Suprapubic skin (tissue), 4 donors: ENCODE data around the gene DYNC2LI1. TPM values are rescaled to one million over a fixed set of nuclear protein-coding genes. Genes with fewer than 3 reads are reported as not detected.

ENCODE experiments used
- DNase-seq, 2 donors: peaks; one replicate each; pipeline ENCODE4 v3.0.0-alpha.2; 2019; ENCODE audit warnings: low spot score in 2 of 2
- H3K27ac ChIP-seq: fragments of 200-600 bp; sonication (generic); one replicate; pipeline ENCODE4 v1.5.1; 2019
- H3K27me3 ChIP-seq: fragments of 200-600 bp; sonication (generic); one replicate; pipeline ENCODE4 v1.5.1; 2019
- H3K36me3 ChIP-seq: fragments of 200-600 bp; sonication (generic); one replicate; pipeline ENCODE4 v1.5.1; 2019
- H3K4me1 ChIP-seq: fragments of 200-600 bp; sonication (generic); one replicate; pipeline ENCODE4 v1.5.1; 2019
- H3K4me3 ChIP-seq: fragments of 200-600 bp; sonication (generic); one replicate; pipeline ENCODE4 v1.5.1; 2019; ENCODE audit warnings: mild to moderate bottlenecking
- H3K9me3 ChIP-seq: fragments of 200-600 bp; sonication (generic); one replicate; pipeline ENCODE4 v1.5.1; 2019
- CTCF ChIP-seq, 2 donors: fragments of 200-600 bp in 1 of 2; fragments of 450-650 bp in 1 of 2; sonication (generic) in 1 of 2; IDR thresholded peaks; one replicate each; pipeline ENCODE4 v1.5.1; 2016 to 2019; ENCODE audit warnings: antibody characterized with exemption in 2 of 2, mild to moderate bottlenecking in 1 of 2, moderate library complexity in 1 of 2
- EP300 ChIP-seq: sonication (generic); formaldehyde crosslinking; IDR thresholded peaks from one replicate; pipeline ENCODE4 v1.6.1; 2017; ENCODE audit warnings: antibody characterized with exemption
- POLR2A ChIP-seq, 2 donors: fragments of 450-650 bp; IDR thresholded peaks; one replicate each; pipeline ENCODE4 v1.6.1; 2017; ENCODE audit warnings: antibody characterized with exemption in 2 of 2, mild to moderate bottlenecking in 2 of 2, moderate library complexity in 2 of 2
- POLR2AphosphoS5 ChIP-seq, 3 donors: sonication (generic); formaldehyde crosslinking; IDR thresholded peaks; one replicate each; pipeline ENCODE4 v1.6.1; 2017; ENCODE audit warnings: antibody characterized with exemption in 3 of 3
- WGBS: methylation state at CpG from one replicate; pipeline ENCODE4 v1.1.5; 2018; 5-methylcytosine and 5-hydroxymethylcytosine counted together
- total RNA-seq, 4 donors: library from RNA; depleted of rRNA; stranded (reverse); fragments of >200 nt; gene quantifications; one replicate each; pipeline ENCODE4 v1.1.0, GENCODE V29; 2016

The DYNC2LI1 gene
- total RNA-seq, 4 donors from 2014 or later: 9.8 to 48.9 (median 21.2) TPM

- DNase-seq: no peak
- no peaks in the 10 kb centered on the region for H3K9me3 ChIP-seq
- TF ChIP-seq EP300: no peak
- no peak for TF ChIP-seq CTCF (IDR thresholded peaks at IDR 0.05)
- TF ChIP-seq POLR2AphosphoS5 (IDR thresholded peaks at IDR 0.05): no peak
- no peak for TF ChIP-seq POLR2A (IDR thresholded peaks at IDR 0.05)
- peaks cover 63% of the 10 kb centered on the region for H3K27me3 ChIP-seq
- WGBS: 80% methylated on average over 2 of the region's 2 CpGs
- H3K4me1 ChIP-seq: no peaks in the 10 kb centered on the region
- no peaks in the 10 kb centered on the region for H3K36me3 ChIP-seq
- H3K4me3 ChIP-seq: no peak overlapping the region
- H3K27ac ChIP-seq: no peak overlapping the region
Measured at GRCh38 chr2:43855292-43855691, 81.5 kb downstream of the DYNC2LI1 start.

Other genes starting within 250 kb of the DYNC2LI1 start
- 10 to 100 TPM; 26.2 to 58.3 (median 29.7) TPM for gene THADA, start 178.0 kb upstream of the DYNC2LI1 start, total RNA-seq
- gene PLEKHH2, start 136.8 kb upstream of the DYNC2LI1 start, total RNA-seq: 10 to 100 TPM in 2 of 4 donors, 1 to 10 TPM in 2; 6.8 to 77.3 (median 11.5) TPM
- under 1 TPM in 1 of 4 donors, not detected in 3; 0.44 TPM for gene C1GALT1C1L, start 97.6 kb upstream of the DYNC2LI1 start, total RNA-seq
- gene ABCG5, start 64.8 kb downstream of the DYNC2LI1 start, total RNA-seq: not detected
- not detected for gene ABCG8, start 64.9 kb downstream of the DYNC2LI1 start, total RNA-seq
- 10 to 100 TPM; 45.1 to 74.7 (median 46.6) TPM for gene LRPPRC, start 221.9 kb downstream of the DYNC2LI1 start, total RNA-seq